HUES64 (cell line): Measurements from ENCODE around the gene MACROH2A1.

ENCODE experiments used
- H3K27ac ChIP-seq: 2 replicates; pipeline ENCODE4 v1.7.0; 2013; ENCODE audit warnings: low read depth, low read length, inconsistent platforms
- H3K27me3 ChIP-seq: 2 replicates; pipeline ENCODE4 v1.6.1; 2013; ENCODE audit warnings: mild to moderate bottlenecking, low read length; ENCODE audit not compliant: insufficient read depth
- H3K36me3 ChIP-seq: 2 replicates; pipeline ENCODE4 v1.6.1; 2013; ENCODE audit warnings: mild to moderate bottlenecking, low read length; ENCODE audit not compliant: insufficient read depth
- H3K4me1 ChIP-seq: 2 replicates; pipeline ENCODE4 v1.6.1; 2013; ENCODE audit warnings: mild to moderate bottlenecking, low read length, moderate library complexity; ENCODE audit not compliant: insufficient read depth
- H3K4me3 ChIP-seq: 2 replicates; pipeline ENCODE4 v1.5.1; 2013; ENCODE audit warnings: mild to moderate bottlenecking, low read length, moderate library complexity
- H3K9ac ChIP-seq: 2 replicates; pipeline ENCODE4 v1.6.1; 2013; ENCODE audit warnings: mild to moderate bottlenecking, low read depth, low read length
- H3K9me3 ChIP-seq: 2 replicates; pipeline ENCODE4 v1.6.1; 2013; ENCODE audit warnings: low read depth, low read length; ENCODE audit not compliant: insufficient read depth
- WGBS: fragments of 150-250, 120-280 bp; methylation state at CpG from one replicate; pipeline ENCODE4 v1.1.7; 2013; ENCODE audit warnings: missing lambda C conversion rate; 5-methylcytosine and 5-hydroxymethylcytosine counted together

MACROH2A1 gene

GRCh38 chr5:135395866-135396265 is 3.2 kb downstream of the MACROH2A1 start:
- Histone ChIP-seq H3K36me3 (peaks cover 7% of the 10 kb centered on the region; the same call in 1 of the 2 replicates), H3K27ac (no peak overlapping the region), H3K4me1 (peaks cover 37% of the 10 kb centered on the region), H3K9me3 (no peaks in the 10 kb centered on the region), H3K9ac (no peak overlapping the region), H3K27me3 (peaks cover 52% of the 10 kb centered on the region), H3K4me3 (no peak overlapping the region)
- WGBS = 94% methylated on average over 4 of the region's 4 CpGs

- H3K27ac ChIP-seq = no peak overlapping the region
- no peaks in the 10 kb centered on the region for H3K9me3 ChIP-seq
- 83% methylated on average over 5 of the region's 5 CpGs for WGBS
- H3K4me1 ChIP-seq = peaks cover 33% of the 10 kb centered on the region
- no peak overlapping the region for H3K9ac ChIP-seq
- H3K36me3 ChIP-seq = peaks cover 7% of the 10 kb centered on the region; the same call in 1 of the 2 replicates
- no peak overlapping the region for H3K4me3 ChIP-seq
- H3K27me3 ChIP-seq = peaks cover 47% of the 10 kb centered on the region
Measured at GRCh38 chr5:135395451-135395850, 3.6 kb downstream of the MACROH2A1 start.

- Histone ChIP-seq H3K9ac (no peak overlapping the region), H3K9me3 (no peaks in the 10 kb centered on the region), H3K27ac (no peak overlapping the region), H3K4me3 (no peak overlapping the region), H3K27me3 (peaks cover 35% of the 10 kb centered on the region), H3K36me3 (peaks cover 7% of the 10 kb centered on the region; the same call in 1 of the 2 replicates), H3K4me1 (peaks cover 28% of the 10 kb centered on the region)
- WGBS = 95% methylated on average over 1 of the region's 1 CpG
Measured at GRCh38 chr5:135394095-135394494, 4.9 kb downstream of the MACROH2A1 start.

- Histone ChIP-seq H3K36me3 (peaks cover 11% of the 10 kb centered on the region; the same call in 1 of the 2 replicates), H3K27ac (no peak overlapping the region), H3K4me3 (no peak overlapping the region), H3K4me1 (peaks cover 28% of the 10 kb centered on the region), H3K9ac (no peak overlapping the region), H3K27me3 (peaks cover 35% of the 10 kb centered on the region), H3K9me3 (no peaks in the 10 kb centered on the region)
- WGBS = 94% methylated on average over 3 of the region's 3 CpGs
Measured at GRCh38 chr5:135393691-135394090, 5.3 kb downstream of the MACROH2A1 start.

DNA sequence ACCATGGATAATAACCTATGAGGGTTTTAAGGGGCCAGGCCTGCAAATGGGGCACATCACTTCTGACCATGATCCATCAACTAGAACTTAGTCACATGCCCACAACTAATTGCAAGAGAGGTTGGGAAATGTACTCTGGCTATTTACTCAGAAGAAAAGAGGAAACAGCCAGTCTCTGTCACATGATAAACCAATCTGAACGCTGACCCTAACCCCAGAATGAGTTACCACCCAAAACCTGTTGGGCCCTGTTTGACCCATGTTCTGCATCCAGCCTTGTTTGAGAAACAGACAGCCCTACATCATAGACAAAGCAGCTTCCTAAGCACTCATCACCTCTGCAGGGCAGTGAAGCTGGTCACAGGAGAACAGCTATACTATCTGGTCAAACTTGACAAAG is 5.8 kb downstream of the MACROH2A1 start:
- Histone ChIP-seq H3K9ac (no peak overlapping the region), H3K4me3 (no peak overlapping the region), H3K27me3 (peaks cover 35% of the 10 kb centered on the region), H3K27ac (no peak overlapping the region), H3K4me1 (peaks cover 28% of the 10 kb centered on the region), H3K9me3 (no peaks in the 10 kb centered on the region), H3K36me3 (peaks cover 16% of the 10 kb centered on the region; the same call in 1 of the 2 replicates)
- WGBS = 98% methylated on average over 1 of the region's 1 CpG

DNA sequence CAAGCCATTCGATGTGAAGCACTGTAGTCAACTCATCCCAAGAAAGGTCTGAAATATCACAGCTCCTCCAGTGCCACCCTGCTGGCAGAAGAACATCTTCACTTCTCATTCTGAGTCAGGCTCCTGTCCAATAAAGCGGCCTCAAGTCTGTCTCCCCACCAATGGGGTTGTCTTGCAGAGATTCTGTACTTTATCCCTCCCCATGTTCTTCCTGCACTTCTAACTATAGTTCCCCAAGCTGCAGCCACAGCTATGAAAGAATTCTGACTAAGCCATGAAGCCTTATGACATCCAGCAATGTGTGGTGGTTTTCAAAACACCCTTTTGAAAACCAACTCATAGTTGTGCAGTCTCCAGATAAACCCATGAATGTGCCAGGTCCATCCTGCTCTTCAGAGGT is 6.8 kb downstream of the MACROH2A1 start:
- Histone ChIP-seq H3K9me3 (no peaks in the 10 kb centered on the region), H3K27ac (no peak overlapping the region), H3K9ac (no peak overlapping the region), H3K36me3 (peaks cover 26% of the 10 kb centered on the region), H3K27me3 (peaks cover 26% of the 10 kb centered on the region), H3K4me1 (peaks cover 20% of the 10 kb centered on the region), H3K4me3 (no peak overlapping the region)
- 94% methylated on average over 2 of the region's 2 CpGs for WGBS

DNA sequence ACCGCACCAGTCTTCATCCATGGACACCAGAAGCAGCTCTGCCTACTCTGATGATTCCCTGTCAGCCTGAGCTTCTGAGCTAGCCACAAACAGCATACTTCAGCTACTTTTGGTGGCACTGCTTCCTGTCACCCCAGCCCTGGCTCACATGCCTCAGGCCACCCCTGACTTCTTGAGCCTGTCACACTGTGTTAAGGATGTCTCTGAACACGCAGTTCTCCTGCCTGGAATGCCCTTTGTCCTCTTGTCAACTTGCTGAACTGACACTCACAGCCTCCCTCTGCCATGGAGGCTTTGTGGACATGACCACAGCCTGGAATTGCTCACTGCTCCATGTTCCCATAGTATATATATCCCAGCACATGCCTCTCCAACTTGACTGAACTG is 7.2 kb downstream of the MACROH2A1 start:
- Histone ChIP-seq H3K4me3 (no peak overlapping the region), H3K9ac (no peak overlapping the region), H3K36me3 (peaks cover 30% of the 10 kb centered on the region), H3K27me3 (peaks cover 22% of the 10 kb centered on the region), H3K27ac (no peak overlapping the region), H3K9me3 (no peaks in the 10 kb centered on the region), H3K4me1 (peaks cover 16% of the 10 kb centered on the region)
- WGBS = 85% methylated on average over 2 of the region's 2 CpGs

DNA sequence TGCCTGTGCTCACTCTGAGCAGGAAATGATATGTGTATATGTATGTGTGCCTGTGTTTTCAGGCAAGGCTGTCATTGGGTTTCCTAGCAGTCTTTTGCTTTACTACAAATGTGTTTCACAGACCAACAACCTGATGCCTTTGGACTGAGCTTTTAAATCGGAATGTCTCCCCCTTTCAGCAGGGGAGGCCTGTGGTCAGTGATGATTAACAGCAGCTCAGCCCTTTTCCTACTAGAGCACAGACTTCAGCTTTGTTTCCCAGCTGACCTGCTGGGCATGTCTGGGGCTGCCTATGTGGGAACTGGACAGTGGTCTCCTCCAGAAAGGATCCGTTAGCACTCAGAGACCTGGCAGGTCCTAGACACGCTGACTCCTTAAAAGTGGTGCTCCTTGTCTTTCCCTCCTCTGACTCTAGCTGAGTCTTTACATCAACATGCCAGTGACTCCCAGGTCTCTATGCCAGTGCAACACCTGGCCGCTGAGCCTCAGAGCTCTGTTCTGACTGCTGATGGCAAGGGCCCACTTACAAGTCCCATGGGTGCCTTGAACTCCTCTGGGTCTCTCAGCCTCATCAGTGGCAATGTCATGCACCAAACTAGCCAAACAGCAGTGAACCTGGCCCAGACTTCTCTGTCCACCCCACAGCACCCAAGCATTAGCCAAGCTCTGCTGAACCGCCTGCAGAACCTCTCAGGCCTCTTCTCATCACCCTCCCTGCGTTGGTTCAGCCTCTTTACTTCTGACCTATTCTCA is 7.7 kb downstream of the MACROH2A1 start:
- H3K4me3 ChIP-seq = no peak overlapping the region
- H3K9ac ChIP-seq = no peak overlapping the region
- H3K4me1 ChIP-seq = peaks cover 11% of the 10 kb centered on the region; the same call in 1 of the 2 replicates
- 88% methylated on average over 6 of the region's 6 CpGs for WGBS
- H3K9me3 ChIP-seq = no peaks in the 10 kb centered on the region
- no peak overlapping the region for H3K27ac ChIP-seq
- H3K36me3 ChIP-seq = peaks cover 35% of the 10 kb centered on the region
- peaks cover 16% of the 10 kb centered on the region for H3K27me3 ChIP-seq

DNA sequence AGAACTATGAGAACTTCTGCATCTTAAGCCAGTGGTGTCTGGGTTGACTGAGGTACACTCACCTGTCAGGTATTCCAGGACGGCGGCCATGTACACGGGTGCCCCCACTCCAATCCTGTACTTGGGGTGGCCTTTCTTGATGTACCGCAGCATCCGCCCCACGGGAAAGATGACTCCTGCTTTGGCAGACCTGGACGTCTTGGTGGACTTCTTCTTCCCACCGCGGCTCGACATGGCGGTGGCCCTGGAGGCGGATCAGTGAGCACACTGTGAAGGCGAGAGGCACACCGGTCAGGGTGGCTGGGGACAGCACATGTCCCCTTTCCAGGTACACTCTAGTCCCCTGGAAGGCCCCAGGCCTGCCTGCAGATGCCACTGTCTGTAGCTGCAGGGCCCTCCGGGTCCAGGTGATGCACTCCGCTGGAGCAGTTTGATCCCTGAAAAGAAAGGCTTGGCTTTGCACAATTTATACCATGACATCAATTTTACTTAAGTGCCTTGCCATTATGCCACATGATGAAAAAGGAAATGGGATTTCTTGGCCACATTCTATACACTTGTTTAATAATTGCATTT is 10.1 kb downstream of the MACROH2A1 start:
- 96% methylated on average over 16 of the region's 16 CpGs for WGBS
- H3K4me1 ChIP-seq = peaks cover 6% of the 10 kb centered on the region; the same call in 1 of the 2 replicates
- H3K4me3 ChIP-seq = no peak overlapping the region
- peaks cover 54% of the 10 kb centered on the region for H3K36me3 ChIP-seq
- no peak overlapping the region for H3K9ac ChIP-seq
- H3K27me3 ChIP-seq = no peaks in the 10 kb centered on the region
- no peak overlapping the region for H3K27ac ChIP-seq
- no peaks in the 10 kb centered on the region for H3K9me3 ChIP-seq

DNA sequence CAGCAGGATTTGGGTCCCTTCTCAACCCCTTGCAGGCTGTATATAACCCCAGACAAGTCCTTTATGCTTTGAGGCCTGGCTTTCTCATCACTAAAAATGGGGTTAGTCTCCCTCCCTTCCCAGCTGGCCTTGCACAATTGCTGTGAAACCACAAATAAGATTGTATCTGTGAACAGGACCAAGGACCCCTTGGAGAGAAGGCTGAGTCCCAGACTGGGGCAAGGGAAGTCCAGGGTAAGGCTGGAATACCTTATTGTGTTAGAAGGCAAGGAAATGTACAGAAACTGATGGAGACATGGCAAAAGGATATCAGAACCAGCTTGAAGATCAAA is 11.4 kb downstream of the MACROH2A1 start:
- H3K9me3 ChIP-seq = no peaks in the 10 kb centered on the region
- H3K27me3 ChIP-seq = no peaks in the 10 kb centered on the region
- H3K36me3 ChIP-seq = peaks cover 61% of the 10 kb centered on the region
- H3K4me1 ChIP-seq = peaks cover 6% of the 10 kb centered on the region; the same call in 1 of the 2 replicates
- no peak overlapping the region for H3K27ac ChIP-seq
- H3K9ac ChIP-seq = no peak overlapping the region
- no peak overlapping the region for H3K4me3 ChIP-seq

DNA sequence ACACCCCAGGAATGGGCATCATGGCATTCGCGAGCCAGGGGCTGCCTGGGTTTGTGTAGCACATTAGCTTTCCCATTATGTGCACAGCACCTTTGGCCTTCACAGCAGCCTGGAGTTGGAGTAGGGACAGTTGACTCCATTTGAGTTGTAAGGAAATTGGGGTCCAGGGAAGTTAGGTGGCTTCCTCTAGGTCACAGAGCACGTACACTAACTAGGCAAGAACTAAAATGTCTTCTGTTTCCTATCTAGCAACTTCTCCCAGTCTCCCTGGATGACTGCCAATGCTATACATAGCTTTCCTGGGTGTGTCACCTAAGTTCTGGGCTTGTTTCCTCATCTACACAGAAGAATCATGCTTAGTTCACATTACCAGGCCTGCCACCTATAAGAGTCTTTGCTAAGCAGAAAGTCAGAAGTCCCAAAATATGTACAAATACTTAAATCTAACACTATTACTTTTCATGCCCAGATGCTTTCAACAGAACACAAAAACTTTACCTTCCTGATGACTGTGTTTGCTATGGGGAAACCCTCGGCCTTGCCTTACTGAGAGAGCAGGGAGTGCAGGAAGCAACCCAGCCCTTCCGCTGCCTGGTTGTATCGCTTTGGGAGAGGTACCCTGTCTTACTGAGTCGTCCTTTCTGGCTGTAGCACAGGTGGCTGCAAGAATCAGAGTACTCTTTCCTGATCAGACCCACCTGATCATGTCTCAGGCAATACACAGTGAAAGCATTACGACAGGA is 12.0 kb downstream of the MACROH2A1 start:
- 94% methylated on average over 8 of the region's 8 CpGs for WGBS
- Histone ChIP-seq H3K27me3 (no peaks in the 10 kb centered on the region), H3K9ac (no peak overlapping the region), H3K4me3 (no peak overlapping the region), H3K4me1 (peaks cover 6% of the 10 kb centered on the region; the same call in 1 of the 2 replicates), H3K27ac (no peak overlapping the region), H3K9me3 (no peaks in the 10 kb centered on the region), H3K36me3 (peaks cover 64% of the 10 kb centered on the region)
